ENCODE results near the gene MOV10L1.

DNA sequence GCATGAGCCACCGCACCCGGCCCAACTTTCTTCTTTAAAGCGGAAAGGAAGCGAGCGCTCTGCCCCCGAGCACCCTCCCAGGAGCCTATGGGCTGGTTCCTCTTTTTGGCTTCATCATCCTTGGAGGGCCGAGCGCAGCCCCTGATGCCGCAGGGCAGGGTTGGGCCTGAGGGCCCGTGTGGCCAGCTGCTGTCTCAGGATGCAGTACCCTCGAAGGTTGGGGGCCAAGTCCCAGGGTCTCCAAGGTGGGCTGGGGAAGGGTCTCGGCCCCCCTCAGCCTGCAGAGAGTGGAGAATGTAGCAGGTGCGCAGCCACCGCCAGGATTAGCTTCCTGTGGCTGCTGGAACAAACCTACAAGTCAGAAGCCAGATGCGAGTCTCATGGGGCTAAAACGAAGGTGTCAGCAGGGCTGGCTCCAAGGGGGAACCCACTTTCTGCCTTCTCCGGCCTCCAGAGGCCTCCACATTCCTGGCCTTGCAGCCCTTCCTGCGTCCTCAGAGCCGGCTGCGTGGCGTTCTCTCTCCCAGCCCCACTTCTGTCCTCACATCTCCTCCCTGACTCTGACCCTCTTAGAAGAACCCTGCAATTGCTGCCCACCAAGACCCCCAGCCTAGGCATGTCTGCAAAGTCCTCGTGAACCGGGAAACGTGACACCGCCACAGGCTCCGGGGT lies 83.6 kb downstream of the MOV10L1 start:
- TF ChIP-seq, protein P1, sequence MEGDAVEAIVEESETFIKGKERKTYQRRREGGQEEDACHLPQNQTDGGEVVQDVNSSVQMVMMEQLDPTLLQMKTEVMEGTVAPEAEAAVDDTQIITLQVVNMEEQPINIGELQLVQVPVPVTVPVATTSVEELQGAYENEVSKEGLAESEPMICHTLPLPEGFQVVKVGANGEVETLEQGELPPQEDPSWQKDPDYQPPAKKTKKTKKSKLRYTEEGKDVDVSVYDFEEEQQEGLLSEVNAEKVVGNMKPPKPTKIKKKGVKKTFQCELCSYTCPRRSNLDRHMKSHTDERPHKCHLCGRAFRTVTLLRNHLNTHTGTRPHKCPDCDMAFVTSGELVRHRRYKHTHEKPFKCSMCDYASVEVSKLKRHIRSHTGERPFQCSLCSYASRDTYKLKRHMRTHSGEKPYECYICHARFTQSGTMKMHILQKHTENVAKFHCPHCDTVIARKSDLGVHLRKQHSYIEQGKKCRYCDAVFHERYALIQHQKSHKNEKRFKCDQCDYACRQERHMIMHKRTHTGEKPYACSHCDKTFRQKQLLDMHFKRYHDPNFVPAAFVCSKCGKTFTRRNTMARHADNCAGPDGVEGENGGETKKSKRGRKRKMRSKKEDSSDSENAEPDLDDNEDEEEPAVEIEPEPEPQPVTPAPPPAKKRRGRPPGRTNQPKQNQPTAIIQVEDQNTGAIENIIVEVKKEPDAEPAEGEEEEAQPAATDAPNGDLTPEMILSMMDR (IDR thresholded peaks at IDR 0.05; ENCODE audit: low read depth, low read length): no peak
- no peak for TF ChIP-seq POLR2A (IDR thresholded peaks at IDR 0.05; ENCODE audit: extremely low read depth, insufficient read length)
- TF ChIP-seq, protein P2, sequence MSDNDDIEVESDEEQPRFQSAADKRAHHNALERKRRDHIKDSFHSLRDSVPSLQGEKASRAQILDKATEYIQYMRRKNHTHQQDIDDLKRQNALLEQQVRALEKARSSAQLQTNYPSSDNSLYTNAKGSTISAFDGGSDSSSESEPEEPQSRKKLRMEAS (IDR thresholded peaks at IDR 0.05; ENCODE audit: low read depth, low read length): no peak
- no peak for TF ChIP-seq MYC (IDR thresholded peaks at IDR 0.05; ENCODE audit: low read depth, low read length)
